LoVo (cell line): ENCODE measurements around the gene STT3B.
"Not testable (repeated sequence)": the region's sequence is repeated elsewhere in the genome, so short reads cannot be mapped to it uniquely, and the experiment has no call there.

Experiments
- DNase-seq: peaks from one replicate; pipeline ENCODE4 v3.0.0-alpha.2; 2016; ENCODE audit warnings: low spot score

STT3B gene

DNA sequence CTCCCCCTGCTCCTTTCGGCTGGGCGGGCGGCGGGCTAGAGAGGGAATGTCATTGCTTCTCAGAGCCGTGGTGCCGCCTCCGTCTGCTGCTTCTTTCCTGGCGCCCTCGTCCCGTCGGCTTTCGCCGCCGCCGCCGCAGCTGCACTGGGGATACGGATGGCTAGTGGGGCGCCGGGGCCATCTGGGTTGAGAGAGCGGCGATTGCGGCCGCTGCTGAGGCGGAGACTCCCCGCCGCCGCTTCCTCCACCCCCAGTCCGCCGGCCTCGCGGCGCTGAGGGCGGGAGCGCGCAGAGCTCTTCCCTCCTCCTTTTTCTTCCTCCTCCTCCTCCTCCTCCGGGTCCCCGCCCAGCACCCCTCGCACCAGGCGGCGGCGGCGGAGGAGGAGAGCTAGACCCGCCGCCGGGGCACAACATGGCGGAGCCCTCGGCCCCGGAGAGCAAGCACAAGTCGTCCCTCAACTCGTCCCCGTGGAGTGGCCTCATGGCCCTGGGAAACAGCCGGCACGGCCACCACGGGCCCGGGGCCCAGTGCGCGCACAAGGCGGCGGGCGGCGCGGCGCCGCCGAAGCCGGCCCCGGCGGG, at the start of gene STT3B:
Gene STT3B, plus strand, starts transcription at position 339 of the 582 bp plus-strand sequence. Its CDS starts 74 bp downstream, at position 413.
- DNase-seq: peak; percentile 85

DNA sequence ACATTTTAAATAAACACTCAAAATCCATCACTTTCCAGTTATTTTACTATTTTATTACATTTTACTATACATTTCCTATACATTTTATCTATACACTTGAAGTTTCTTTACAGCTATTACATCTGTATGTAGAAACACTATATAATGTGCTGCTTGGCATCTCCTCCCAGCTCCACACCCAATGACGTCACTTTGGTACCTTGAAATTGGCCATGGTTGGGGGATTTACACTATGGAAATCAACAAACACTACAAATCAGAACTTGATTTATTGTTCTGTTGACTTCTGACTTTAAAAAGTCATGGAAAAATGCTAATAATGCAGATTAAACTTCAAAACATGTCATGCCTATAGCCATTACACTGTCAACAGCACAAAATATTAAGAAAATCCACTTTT, 48.9 kb upstream of the STT3B start:
- no peak for DNase-seq

DNA sequence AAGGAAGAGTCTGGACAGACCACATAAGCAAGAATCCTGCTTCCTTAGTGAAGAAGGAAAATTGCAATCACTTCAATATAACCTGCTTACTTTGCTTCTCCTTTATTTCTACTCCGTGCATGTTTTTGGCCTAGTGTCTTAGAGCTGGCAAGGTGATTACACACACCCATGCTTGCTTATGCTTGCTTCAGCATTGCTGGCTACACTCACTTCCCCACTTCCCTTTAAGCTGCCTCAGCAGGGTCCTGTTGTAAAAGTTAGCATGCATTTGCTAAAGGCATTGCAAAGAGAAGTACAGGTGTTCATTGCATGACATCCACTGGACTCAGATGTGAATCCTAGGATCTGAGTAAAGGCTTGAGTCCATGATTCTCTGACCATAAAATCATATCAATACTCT, 47.5 kb upstream of the STT3B start:
- no peak for DNase-seq

DNA sequence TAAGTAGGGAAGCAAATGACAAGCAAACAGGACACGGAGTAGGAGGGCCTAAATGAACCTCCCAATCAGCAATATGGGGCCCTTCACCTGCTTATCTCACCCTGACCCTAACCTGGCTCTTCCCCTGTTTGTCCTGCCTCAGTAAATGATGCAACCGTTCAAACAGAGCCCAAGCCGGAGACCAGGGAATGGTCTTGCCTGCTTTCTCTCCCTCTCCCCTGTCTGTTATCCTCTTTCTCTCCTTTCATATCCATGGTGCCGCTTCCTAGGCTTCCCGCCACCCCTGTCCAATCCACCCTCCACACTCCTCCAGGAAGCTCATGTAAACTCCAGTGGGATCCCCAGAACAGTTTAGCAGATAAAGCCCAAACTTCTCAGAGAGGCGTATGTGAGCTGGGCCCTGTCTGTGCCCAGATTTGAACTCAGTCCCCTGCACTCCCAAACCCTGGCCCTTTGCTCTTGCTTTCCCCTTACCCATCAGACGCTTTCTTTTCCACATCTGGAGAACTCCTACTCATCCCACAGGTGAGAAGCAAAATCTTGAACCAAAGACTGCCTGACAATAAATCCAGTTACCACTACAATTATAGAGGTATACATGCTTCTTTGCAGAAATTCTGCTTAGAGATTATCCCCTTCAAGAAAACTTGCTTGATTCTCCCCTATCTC, 45.7 kb upstream of the STT3B start:
- DNase-seq: no peak

DNA sequence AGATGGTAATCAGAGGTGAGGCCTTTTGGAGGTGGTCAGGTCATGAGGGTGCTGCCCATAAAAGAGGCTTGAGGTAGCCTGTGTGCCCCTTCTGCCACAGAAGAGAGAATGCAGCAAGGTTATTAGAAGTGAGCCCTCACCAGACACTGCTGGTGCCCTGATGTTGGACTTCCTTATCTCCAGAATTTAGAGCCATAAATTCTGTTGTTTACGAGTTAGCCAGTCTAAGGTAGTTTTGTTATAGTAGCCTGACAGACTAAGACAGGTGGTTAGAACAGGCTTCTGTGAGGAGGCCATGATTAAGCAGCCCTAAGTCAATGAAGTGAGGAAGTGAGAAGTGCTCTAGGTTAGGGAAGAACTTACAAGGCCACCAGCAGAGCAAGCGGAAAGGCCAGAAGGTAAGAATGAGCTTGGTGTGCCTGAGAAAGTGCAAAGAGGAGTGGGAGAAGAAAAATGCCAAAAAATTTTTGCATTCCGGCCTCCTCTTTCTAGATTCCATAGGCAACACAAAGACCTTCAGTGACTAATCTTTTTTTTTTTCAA, 44.2 kb upstream of the STT3B start:
- DNase-seq: no peak

DNA sequence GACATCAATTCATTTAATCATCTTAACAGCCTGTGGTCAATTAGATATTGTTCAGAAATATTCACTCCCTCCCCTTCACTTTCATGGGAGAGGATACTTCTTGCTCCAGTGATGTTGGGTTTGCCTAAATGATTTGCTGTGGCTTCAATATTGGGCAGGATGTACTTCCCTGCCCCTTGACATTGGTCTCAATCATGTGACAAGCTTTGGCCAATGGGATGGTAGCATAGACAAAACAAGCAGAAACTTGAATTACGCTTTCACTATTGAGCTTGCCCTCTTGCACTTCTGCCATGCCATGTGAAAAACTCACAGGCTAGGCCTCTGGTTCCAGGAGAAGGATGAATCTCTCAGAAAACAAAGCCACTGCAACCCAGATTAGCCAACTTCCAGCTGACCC, 42.2 kb upstream of the STT3B start:
- DNase-seq: no peak

DNA sequence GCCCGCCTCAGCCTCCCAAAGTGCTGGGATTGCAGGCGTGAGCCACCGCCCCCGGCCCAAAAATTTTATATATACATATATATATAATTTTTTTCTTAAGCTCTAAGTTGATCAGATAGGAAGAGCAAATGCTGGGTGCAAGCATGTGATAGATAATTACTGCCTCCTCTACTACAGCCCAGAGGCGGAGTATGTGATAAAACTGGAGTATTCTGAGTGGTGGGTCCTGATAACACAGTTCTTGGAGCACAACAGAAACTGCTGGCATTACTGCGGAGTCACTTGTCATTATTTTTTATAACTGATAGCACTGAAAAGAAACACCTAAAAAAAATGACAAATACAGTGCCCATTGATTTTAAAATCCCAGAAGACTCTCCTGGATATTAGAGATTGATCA, 41.1 kb upstream of the STT3B start:
- DNase-seq: no peak

DNA sequence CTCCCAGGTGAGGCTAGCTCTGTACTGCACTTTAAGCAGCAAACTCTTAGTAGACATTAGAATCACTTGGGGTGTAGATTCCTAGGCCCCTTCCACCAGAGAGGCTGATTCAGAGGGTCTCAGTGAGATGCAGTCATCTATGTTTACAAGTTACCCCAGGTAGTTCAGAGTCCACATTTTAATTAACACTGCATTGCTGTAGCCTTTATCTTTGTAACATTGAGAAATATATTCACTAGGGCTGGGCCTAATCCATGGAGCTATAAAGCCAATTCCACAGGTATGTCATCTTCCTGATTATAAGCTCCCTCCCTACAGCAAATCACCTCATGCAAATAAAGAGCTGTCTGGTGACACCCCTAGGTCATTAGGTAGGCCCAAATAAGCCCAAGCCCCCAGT, 39.6 kb upstream of the STT3B start:
- DNase-seq: no peak

DNA sequence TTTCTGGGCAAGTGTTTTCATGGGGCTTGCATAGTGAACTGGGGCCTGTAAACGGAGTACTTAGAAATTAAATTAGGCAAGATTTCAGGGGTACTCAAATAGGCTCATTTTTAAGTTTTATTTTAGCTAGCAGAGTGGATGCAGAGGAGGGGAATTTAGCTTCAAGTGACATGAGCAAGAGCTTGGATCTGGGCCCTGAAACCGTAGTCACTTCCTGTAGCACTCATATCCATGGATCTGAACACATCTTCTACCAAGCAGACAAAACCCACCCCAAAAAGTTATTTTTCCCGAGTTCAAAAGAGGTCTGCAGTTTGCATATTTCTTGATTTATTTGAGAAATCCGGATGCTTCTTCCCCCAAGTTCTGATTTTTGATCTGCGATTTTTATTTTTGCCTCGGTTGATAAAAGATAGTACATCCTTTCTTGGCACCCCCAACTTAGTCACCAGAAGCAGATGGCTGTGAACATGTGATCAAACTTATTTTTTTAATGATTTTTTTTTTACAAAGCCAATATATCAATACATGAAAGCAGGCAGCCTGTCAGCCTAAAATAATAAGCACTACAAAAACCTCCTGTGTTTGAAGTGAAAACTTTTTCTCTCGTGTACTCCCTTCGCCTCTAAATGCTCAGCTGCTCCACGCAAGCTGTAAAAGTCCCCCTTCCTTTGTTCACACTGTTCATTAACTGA, 36.6 kb upstream of the STT3B start:
- DNase-seq: no peak

DNA sequence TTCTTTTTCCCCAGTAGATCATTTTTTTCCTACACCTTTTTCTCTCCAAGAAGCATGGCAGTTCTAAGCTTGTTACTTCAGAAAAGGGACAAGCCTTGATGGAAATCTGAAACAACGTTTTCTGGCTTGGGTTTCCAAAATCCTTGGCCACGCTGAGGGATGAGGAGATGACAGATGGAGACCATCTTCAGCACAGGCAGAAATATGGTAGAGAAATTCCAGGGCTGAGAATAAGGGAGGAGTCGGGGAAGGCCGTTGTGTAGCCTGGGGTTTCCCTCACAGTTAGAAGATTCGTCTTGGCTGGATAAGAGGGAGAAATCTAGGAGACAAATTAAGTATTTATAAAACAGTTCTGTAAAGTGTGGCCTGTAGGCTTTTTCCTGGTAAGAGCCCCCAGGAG, 33.9 kb upstream of the STT3B start:
- no peak for DNase-seq

DNA sequence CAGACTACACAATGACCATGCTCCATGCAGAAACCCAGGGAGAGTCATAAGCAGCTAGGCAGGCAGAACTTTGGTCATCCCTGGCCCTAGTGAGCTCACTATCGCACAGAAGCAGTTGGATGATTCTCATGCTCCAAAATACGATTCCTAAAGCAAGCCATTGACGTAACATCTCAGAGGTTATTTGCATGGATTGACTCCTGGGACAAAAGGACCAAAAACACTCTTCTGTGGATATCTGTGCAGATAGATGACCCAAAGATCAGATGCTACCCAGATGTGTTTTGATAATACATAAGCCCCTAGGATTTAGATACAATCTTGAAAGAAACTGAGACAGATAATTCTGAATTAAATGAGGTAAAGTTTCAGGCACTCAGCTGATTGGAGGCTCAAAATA, 33.4 kb upstream of the STT3B start:
- DNase-seq: no peak

DNA sequence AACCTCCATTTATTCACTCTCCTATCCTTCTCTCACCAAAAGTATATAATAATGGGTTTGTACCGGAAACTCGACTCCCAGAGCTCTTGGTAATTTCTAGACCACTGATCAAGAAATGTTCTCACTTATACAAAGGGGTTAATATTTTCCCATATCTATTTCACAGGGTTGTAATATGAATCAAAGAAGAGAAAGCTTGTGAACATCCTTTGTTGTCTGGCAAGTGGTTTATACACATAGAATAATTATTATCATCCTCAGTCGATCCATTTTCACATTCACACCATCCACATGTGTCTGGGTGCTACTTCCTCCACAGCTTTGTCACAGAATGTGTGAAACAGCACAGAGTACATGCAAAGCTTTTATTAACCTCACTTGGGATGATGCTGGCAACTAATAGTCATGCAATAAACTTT, 29.9 kb upstream of the STT3B start:
- no peak for DNase-seq

DNA sequence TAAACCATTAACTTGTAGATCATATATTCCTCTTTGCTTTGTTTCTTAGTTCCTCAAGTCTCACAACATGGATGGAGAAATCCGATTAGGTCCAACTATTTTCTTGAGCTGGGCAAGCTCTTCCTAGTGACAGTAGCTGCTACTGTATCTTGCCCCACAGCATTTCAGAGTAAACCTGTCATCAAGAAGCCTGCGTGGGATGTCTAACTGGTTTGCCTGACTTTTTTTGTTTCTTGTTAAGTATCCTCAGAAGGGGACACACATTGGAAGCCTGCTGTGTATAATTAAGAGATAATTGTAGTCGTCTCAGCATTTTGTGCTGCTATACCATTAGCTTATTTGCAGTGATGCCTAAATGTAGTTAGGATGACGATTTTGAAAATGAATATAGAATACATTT, 29.3 kb upstream of the STT3B start:
- no peak for DNase-seq

DNA sequence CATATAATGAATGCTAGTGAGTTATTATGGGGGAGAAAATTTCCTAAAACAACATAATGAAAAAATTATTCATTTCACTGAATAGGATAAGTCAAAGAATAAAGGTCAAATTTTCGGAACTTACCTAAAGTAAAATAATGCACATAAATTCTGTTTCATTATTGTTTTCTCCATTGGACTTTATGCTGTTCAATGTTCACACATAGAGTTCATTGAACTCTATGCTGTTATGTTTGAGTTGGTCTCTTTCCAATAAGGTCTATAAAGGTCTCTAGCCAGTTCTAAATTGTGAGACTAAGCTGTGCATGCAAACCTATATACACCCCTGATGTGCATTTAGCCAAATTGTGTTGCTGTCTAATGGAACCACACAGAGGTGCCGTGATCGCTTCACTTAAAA, 28.5 kb upstream of the STT3B start:
- DNase-seq: no peak

DNA sequence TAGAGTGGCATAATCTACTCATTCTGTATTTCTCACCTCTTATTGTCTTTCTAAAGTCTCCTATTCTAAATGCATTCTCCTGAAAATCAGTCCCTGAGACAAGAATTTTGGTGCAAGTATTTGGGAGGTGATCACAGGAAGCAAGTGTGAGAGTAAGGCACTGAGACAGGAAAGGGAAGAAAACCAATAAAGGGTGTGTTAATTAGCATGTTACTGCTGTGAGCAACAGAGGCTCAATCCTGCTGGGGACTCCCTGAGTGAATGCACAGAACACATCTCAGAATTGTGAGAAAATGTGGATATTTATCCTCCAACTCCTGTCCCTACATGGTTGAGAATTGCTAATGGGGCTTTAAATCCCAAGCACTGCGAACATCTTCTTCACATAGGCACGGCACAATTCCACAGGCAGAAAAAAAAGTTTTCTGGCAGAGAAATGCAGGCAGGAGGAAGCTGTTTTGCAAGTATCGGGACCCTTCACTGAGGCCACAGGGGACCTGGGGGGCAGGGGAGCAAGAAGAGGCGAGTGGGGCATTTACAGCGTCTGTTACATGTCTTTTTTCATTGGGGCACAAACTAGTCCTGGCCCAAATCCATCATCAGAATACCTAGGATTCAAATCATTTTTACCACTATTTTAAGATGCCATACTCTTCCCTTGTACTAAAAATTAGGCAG, 27.2 kb upstream of the STT3B start:
- DNase-seq: no peak

DNA sequence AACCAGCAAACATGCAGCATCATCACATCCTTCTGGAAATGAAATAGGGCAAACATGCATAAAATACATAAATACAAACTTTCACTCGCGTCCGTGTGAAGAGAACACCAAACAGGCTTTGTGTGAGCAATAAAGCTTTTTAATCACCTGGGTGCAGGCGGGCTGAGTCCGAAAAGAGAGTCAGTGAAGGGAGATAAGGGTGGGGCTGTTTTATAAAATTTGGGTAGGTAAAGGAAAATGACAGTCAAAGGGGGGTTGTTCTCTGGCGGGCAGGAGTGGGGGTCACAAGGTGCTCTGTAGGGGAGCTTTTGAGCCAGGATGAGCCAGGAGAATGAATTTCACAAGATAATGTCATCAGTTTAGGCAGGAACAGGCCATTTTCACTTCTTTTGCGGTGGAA, 26.2 kb upstream of the STT3B start:
- not testable (repeated sequence) for DNase-seq

DNA sequence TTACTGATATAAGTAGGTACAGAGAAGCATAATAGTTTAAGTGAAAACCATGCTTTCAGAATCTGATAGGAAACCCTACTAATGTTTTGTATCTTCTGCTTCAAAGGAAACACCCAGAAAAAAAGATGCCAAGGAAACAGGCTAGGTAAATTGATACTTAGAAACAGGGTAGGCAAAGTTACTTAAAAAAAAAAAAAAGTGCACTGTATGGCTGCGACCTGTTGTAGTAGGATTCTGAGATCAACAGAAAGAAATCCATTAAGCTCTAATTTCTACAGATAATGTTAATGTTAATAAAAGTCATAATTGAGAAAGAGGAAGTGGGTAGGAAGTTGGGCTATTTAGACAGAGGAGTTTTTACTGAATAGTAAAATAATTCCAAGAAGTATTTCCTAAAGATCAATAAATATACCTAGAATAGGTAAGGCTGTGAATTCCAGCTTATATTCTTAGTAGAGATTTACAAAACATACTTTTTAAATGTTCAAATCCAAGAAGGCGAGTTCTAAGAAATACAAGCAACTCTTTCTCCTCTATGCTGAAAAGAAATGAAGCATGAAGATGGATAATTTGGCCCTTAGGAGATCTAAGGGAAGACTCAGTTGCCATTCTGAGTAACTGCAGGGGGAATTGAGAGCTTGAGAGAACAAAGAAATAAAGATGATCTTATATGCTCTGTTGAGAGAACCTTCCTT, 24.1 kb upstream of the STT3B start:
- no peak for DNase-seq

DNA sequence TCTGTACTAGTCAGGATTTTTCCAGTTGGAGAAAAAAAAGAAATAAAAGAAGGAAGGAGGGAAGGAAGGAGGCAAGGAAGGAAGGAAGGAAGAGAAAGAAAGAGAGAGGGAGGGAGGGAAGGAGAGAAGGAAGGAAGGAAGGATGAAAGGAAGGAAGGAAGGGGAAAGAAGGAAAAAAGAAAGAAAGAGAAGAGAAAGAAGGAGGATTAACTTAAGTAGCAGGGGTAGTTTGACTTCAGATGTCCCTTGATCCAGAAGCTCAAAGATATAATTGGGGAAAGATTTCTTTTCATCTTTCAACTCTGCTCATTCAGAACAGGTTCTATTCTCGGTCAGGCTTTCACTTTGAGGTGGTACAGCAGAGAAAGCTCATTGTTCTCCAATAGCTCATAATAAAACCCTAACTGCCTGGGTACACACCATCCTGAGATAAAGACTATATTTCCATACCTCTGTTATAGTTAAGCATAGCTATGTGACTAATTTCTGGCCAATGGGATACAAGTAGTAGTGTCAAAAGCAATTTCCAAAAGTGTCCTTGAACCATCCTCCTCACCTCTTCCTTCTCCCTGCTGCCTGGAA, 23.5 kb upstream of the STT3B start:
- DNase-seq: no peak

DNA sequence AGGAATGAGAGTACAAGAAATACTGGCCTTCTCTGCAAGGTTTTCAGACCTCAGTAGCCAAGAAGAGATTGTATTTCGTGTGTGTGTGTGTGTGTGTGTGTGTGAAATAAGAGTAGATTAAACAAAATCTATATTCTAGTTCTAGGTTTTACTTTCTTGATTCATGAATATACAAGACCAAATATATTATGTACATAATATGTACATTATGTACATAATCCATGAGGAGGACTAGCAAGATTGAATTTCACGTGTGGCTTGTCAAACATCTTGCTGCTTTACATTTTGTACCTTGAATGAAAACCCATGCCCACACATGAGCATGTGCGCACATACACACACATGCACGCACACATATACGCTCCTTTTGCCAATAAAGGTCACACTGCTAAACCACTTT, 18.2 kb upstream of the STT3B start:
- DNase-seq: no peak

DNA sequence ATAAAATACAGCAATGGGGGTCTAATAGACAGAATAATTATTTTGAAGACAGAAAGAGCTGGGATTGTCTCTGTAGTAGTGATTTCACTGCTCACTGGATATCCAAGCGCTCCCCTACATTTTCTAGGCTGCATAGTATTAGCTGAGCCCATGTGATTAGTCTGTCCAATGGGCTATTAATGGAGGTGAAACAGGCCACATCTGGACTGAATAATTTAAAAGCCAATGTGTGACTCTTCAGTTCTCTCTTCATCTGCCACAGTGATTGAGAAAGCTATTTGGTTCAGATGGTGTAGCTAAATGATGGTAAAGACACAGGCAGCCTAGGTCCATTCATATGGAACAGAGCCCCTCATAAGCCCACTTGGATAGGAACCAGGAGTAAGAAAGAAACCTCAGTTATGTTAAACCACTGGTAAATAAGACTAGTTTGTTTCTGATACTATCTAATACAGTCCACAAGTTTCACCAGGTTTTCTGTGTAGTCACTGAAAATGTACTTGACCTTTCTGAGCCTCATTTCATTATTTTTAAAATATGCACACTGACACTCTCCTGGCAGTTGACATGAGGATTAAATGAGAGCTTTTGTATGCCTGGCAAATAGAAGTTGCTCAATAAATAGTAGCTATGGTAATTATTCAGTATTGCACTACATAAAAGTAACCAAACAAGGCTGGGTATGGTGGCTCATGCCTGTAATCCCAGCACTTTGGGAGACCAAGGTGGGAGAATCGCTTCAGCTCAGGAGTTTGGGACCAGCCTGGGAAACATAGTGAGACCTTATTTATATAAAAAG, 17.0 kb upstream of the STT3B start:
- no peak for DNase-seq

DNA sequence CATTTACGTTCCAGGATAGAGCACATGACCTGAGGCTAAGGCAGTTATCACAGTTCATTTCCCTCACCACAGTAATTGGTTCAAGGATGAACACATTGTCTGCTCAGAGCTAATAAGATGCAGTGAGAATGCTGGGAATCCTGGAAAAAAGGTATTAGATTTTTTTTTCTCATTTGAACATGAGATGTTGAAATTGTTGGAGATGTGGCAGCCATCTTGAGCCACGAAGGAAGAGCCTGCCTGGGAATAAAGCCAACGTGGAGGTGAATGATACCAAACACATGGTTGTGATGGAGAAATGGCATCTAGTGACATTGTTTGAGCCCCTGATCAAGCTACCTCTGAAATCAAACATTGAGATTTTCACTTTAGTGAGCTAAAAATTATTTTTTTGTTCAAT, 16.0 kb upstream of the STT3B start:
- no peak for DNase-seq
